T-helper 2 cell treated with Interferon-gamma antibody and Interleukin-4, amounts not matched to agents 100 ng/mL and 5 ng/mL, for 36 hours (primary cell): ENCODE results near the gene VPS26B. TPM values are rescaled to one million over a fixed set of nuclear protein-coding genes. Genes with fewer than 3 reads are reported as not detected.
"Not testable (repeated sequence)": the region's sequence is repeated elsewhere in the genome, so short reads cannot be mapped to it uniquely, and the experiment has no call there.

Experiments
- intact Hi-C: fragments of 100-400 bp; cut with micrococcal nuclease; formaldehyde crosslinking; loops from one replicate; pipeline ENCODE4 v1.15.1; 2023
- total RNA-seq: library from RNA; stranded (reverse); gene quantifications from 2 replicates; pipeline ENCODE4 v1.2.3, GENCODE V29; 2022

VPS26B gene
- total RNA-seq, 1 donor from 2014 or later = 55.6 TPM

DNA sequence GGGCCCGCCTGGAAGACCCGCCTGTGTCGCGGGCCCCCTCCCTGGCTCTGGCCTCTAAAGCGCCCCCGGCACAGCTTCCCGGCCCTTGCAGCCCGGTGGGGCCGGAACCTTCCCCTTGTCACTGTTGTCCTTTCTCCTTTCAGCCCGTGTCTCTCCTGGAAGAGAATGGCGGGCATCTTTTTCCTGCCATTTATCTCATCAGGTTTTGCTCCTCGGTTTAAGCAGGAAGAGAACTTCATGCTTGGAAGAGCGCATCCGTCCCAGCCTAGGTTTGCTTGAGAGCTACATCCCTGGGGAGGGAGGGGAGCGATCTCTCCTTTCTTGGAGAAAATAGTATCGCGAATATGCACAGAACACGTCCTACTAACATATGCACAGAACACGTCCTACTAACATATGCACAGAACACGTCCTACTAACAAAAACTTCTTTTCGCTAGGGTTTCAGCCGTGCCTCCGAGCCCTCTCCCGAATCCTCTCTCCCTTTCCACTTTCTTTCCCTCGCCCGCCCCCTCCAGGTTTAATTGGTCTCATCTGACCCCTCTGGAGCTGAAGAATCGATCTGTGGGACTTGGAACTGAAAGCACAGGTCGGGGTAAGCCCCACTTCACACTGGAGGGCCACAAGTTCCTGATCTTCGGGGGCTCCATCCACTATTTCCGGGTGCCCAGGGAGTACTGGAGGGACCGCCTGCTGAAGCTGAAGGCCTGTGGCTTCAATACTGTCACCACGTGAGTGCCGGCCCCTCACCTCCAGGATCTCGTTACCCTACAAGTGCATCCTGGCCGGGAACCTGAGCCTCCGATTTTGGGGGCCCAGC lies 52.9 kb downstream of the VPS26B start:
- intact Hi-C loops = loop anchor here (10.0 kb wide), 1 partner anchor 307 kb away; no protein-coding TSS in a partner anchor

DNA sequence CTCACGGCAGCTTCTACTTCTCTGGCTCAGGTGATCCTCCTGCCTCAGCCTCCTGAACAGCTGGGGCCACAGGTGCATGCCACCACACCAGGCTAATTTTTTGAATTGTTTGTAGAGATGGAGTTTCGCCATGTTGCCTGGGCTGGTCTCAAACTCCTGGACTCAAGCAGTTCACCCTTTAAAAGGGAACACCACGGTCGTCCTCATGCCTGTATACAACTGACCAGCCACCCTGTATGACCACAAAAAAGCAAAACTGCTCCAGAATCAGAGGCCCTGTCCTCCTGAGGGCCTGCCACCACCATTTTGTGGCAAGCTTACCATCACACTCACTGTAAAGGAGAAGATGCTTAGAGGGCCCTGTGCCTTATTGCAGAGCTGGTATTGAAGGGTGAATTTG lies 53.9 kb downstream of the VPS26B start:
- intact Hi-C loops = loop anchor here (10.0 kb wide), 1 partner anchor 306 kb away; no protein-coding TSS in a partner anchor

DNA sequence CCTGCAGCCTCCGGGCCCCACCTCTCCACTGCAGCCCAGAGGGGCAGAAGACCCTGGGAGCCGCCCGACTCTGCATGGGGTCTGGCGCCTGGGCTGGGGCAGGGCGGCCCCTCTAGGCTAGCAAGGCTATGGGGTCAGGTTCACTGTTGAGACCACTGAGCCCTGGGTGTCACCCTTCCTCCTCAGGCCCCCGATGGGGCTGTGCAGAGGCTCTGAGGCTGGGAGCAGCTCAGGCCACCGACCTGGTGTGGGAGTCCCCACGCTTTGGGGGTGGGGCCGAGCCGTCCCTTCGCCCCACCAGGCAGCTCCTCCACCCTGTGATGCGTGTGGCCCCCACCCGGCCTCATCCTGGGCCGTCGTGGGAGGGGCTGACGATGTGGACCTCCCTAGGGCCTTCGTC lies 57.2 kb downstream of the VPS26B start:
- intact Hi-C loops = not testable (repeated sequence)

- intact Hi-C loops = no loop called here
Observed at GRCh38 chr11:134282121-134283045, 57.9 kb downstream of the VPS26B start.

- intact Hi-C loops = no loop called here
Observed at GRCh38 chr11:134283461-134284230, 59.2 kb downstream of the VPS26B start.

- intact Hi-C loops = not testable (repeated sequence)
Observed at GRCh38 chr11:134284349-134284748, 59.9 kb downstream of the VPS26B start.

DNA sequence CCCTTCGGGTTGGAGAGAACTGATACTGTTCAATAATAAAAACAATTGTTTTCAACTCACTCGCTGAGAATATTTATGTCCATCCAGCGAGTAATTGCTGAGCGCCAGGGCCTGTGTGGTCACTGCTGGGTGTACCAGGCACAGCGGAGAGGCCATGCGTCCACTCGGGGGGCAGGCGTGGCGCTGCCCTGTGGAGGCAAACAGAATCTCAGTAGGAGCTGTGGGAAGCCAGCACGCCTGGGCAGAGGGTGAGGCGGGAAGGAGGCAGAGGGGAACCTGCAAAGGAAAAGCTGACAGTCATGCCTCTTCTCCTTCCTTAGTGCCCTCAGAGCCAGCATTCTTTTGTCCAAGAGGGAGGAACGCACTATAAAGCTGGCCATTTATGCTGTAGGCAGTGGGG lies 63.1 kb downstream of the VPS26B start:
- intact Hi-C loops = no loop called here

DNA sequence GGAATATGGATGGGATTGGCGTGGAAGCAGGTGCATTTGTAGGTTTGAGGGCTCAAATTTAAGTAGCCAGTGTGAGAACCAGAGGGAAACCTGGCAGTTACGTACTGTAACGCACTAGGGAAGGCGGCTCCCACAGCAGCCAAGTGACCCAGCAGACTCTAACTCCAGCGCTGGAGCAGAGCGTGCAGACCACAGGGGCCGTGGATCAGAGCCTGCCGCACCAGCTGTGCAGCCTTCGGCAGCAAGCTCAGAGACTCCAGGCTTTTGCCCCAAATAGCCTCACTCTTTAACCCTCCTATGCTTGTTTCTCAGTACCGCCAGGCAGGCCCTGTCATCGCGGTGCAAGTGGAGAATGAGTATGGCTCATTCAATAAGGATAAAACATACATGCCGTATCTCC lies 64.0 kb downstream of the VPS26B start:
- intact Hi-C loops = no loop called here

GRCh38 chr11:134289167-134289566 lies 64.7 kb downstream of the VPS26B start:
- intact Hi-C loops = no loop called here

DNA sequence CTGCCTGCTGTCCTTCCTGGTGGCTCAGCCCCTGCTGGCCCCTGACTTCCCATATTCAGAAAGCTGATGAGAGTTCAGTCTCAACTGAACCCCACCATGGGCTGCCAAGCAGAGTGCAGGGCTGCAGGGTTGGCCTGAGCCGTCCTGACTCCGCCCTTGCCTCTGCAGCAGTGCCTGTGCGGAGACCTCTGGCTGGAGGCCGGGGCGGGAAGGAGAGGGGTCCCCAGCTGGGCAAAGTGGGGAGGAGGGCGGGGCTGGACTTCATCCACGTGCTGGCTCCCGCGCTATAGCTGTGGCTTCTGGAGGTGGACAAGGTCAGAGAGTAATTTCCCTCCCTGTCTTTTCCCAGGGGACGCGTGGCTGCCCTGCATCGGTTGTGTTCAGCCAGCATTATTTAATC lies 65.3 kb downstream of the VPS26B start:
- intact Hi-C loops = no loop called here

DNA sequence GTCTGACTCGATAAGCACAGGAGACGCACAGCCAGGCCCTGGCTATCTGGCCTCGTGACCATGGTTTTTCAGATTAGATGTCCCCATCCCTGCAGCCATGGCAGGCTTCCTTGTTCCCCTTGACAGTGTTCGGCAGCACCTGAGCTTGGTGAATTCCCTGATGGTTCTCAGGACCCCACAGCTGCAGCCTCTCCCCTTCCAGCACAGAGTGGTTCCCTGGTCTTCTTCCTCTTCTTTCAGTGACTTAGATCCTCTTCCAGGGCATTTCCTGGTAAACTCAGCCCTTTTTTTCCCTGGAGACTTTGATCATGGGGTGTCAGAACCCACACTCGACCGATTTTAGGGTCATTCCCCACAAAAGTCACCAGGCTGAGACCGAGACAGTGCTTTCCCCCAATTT lies 66.2 kb downstream of the VPS26B start:
- intact Hi-C loops = no loop called here

DNA sequence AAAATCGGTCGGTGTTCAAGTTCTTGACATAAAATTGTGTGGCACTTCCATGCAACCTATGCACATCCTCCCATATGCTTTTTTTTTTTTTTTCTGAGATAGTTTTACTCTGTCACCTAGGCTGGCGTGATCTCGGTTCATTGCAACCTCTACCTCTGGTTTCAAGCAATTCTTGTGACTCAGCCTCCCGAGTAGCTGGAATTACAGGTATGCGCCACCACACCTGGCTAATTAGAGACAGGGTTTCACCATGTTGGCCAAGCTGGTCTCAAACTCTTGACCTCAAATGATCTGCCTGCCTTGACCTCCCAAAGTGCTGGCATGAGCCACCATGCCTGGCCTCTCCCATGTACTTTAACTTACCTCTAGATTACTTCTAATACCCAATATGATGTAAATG lies 66.7 kb downstream of the VPS26B start:
- intact Hi-C loops = no loop called here

GRCh38 chr11:134292661-134293060 lies 68.2 kb downstream of the VPS26B start:
- intact Hi-C loops = no loop called here

GRCh38 chr11:134293119-134294113 lies 68.9 kb downstream of the VPS26B start:
- intact Hi-C loops = no loop called here

- intact Hi-C loops = no loop called here
Observed at GRCh38 chr11:134294664-134295063, 70.2 kb downstream of the VPS26B start.

Other genes starting within 250 kb of the VPS26B start
- 0.91 and 1.7 TPM in 2 replicates for gene JAM3, start 155.6 kb upstream of the VPS26B start, total RNA-seq
- gene NCAPD3, start 704 bp upstream of the VPS26B start, total RNA-seq = 104 TPM in 2 replicates
- gene THYN1, start 28.7 kb downstream of the VPS26B start, total RNA-seq = 60.7 and 61.5 TPM in 2 replicates
- 25.9 and 29.4 TPM in 2 replicates for gene ACAD8, start 28.9 kb downstream of the VPS26B start, total RNA-seq
- gene GLB1L3, start 51.7 kb downstream of the VPS26B start, total RNA-seq = 10.3 and 11.3 TPM in 2 replicates
- gene GLB1L2, start 107.3 kb downstream of the VPS26B start, total RNA-seq = 2.0 TPM in 2 replicates
- gene B3GAT1, start 187.6 kb downstream of the VPS26B start, total RNA-seq = 0.52 and 0.61 TPM in 2 replicates